ENCODE measurements around the gene SCARB2.

GRCh38 chr4:76238701-76239100, 25.1 kb upstream of the SCARB2 start:
- TF ChIP-seq, protein P1, sequence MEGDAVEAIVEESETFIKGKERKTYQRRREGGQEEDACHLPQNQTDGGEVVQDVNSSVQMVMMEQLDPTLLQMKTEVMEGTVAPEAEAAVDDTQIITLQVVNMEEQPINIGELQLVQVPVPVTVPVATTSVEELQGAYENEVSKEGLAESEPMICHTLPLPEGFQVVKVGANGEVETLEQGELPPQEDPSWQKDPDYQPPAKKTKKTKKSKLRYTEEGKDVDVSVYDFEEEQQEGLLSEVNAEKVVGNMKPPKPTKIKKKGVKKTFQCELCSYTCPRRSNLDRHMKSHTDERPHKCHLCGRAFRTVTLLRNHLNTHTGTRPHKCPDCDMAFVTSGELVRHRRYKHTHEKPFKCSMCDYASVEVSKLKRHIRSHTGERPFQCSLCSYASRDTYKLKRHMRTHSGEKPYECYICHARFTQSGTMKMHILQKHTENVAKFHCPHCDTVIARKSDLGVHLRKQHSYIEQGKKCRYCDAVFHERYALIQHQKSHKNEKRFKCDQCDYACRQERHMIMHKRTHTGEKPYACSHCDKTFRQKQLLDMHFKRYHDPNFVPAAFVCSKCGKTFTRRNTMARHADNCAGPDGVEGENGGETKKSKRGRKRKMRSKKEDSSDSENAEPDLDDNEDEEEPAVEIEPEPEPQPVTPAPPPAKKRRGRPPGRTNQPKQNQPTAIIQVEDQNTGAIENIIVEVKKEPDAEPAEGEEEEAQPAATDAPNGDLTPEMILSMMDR (IDR thresholded peaks at IDR 0.05; ENCODE audit: poor library complexity), result no peak
- TF ChIP-seq EZH2 (IDR thresholded peaks at IDR 0.05; ENCODE audit: borderline replicate concordance), result no peak
- TF ChIP-seq EZH2phosphoT487 (IDR thresholded peaks at IDR 0.05; ENCODE audit: low read depth, severe bottlenecking, unreplicated experiment), result no peak
